SK-N-SH (cell line): Measurements from ENCODE around the gene TREM2. TPM values are rescaled to one million over a fixed set of nuclear protein-coding genes. Genes with fewer than 3 reads are reported as not detected.

Source experiments
- CTCF ChIA-PET: fragments of 300-600, 350-600 bp; formaldehyde crosslinking; extraction: SDS; loops from one replicate; lab custom pipeline; 2021; lab: Yijun Ruan, JAX
- POLR2A ChIA-PET: fragments of 350-600 bp; sonication (Branson Sonifier 250); formaldehyde crosslinking; extraction: SDS; loops from one replicate; lab custom pipeline; 2020; ENCODE audit warnings: antibody characterized with exemption, inconsistent platforms; lab: Yijun Ruan, JAX
- DNase-seq: peaks from one replicate; pipeline ENCODE4 v3.0.0; 2012
- H2AFZ ChIP-seq: fragments of 200-600 bp; sonication (generic); 2 replicates; pipeline ENCODE4 v1.8.1; 2016; ENCODE audit warnings: antibody characterized with exemption, mild to moderate bottlenecking, low read depth
- H3F3A ChIP-seq: fragments of 200-600 bp; sonication (generic); replicated peaks from 2 replicates; pipeline ENCODE3; 2016; ENCODE audit warnings: antibody characterized with exemption, mild to moderate bottlenecking; ENCODE audit not compliant: insufficient read depth
- H3K27ac ChIP-seq, 2 experiments: fragments of 200-500 bp in 1 of 2; fragments of 200-600 bp in 1 of 2; sonication (Bioruptor generic) in 1 of 2; sonication (generic), shearing (Covaris generic) in 1 of 2; 2 replicates each; pipeline versions ENCODE4 v1.5.1 to v1.6.1; 2014 to 2016; ENCODE audit warnings: low read depth in 2 of 2, inconsistent platforms in 1 of 2, low read length in 1 of 2, mild to moderate bottlenecking in 1 of 2, mixed read lengths in 1 of 2
- H3K27me3 ChIP-seq: fragments of 200-600 bp; sonication (generic), shearing (Covaris generic); 2 replicates; pipeline ENCODE4 v1.6.1; 2016; ENCODE audit warnings: mixed run types; ENCODE audit not compliant: insufficient read depth
- H3K36me3 ChIP-seq, 2 experiments: fragments of 200-500 bp in 1 of 2; fragments of 200-600 bp in 1 of 2; sonication (Bioruptor generic) in 1 of 2; sonication (generic) in 1 of 2; replicated peaks in 1 of 2; 2 replicates each; pipeline versions ENCODE3 to v1.5.1; 2014 to 2016; ENCODE audit warnings: low read length in 1 of 2, mild to moderate bottlenecking in 1 of 2; ENCODE audit not compliant: insufficient read depth in 2 of 2, control insufficient read depth in 1 of 2
- H3K4me1 ChIP-seq, 2 experiments: fragments of 200-500 bp in 1 of 2; fragments of 200-600 bp in 1 of 2; sonication (Bioruptor generic) in 1 of 2; sonication (generic), shearing (Covaris generic) in 1 of 2; 2 replicates each; pipeline versions ENCODE4 v1.5.1 to v1.6.1; 2014 to 2016; ENCODE audit warnings: low read depth in 1 of 2, low read length in 1 of 2, mixed run types in 1 of 2; ENCODE audit not compliant: insufficient read depth in 2 of 2, control insufficient read depth in 1 of 2
- H3K4me2 ChIP-seq: fragments of 200-600 bp; sonication (generic), shearing (Covaris generic); 2 replicates; pipeline ENCODE4 v1.6.1; 2017; ENCODE audit warnings: mixed run types
- H3K4me3 ChIP-seq, 2 experiments: fragments of 200-500 bp in 1 of 2; fragments of 200-600 bp in 1 of 2; sonication (Bioruptor generic) in 1 of 2; sonication (generic), shearing (Covaris generic) in 1 of 2; 2 replicates each; pipeline versions ENCODE4 v1.5.1 to v1.8.1; 2014 to 2016; ENCODE audit warnings: low read depth in 2 of 2, inconsistent platforms in 1 of 2, low read length in 1 of 2, mild to moderate bottlenecking in 1 of 2, mixed read lengths in 1 of 2, moderate library complexity in 1 of 2
- H3K79me2 ChIP-seq: fragments of 200-600 bp; sonication (generic); 2 replicates; pipeline ENCODE4 v1.8.1; 2017; ENCODE audit warnings: mild to moderate bottlenecking; ENCODE audit not compliant: insufficient read depth
- H3K9ac ChIP-seq: fragments of 200-600 bp; sonication (generic); 2 replicates; pipeline ENCODE4 v1.6.1; 2017; ENCODE audit warnings: mixed run types
- H3K9me2 ChIP-seq: fragments of 200-600 bp; sonication (generic); 2 replicates; pipeline ENCODE4 v1.6.1; 2017; ENCODE audit warnings: mixed run types
- H3K9me3 ChIP-seq: fragments of 200-600 bp; sonication (generic); 2 replicates; pipeline ENCODE4 v1.6.1; 2017; ENCODE audit warnings: mixed run types, mild to moderate bottlenecking, moderate library complexity
- H4K20me1 ChIP-seq: fragments of 200-600 bp; sonication (generic); 2 replicates; pipeline ENCODE4 v1.6.1; 2017; ENCODE audit warnings: mild to moderate bottlenecking, mixed run types; ENCODE audit not compliant: insufficient read depth
- CTCF ChIP-seq: fragments of 200-600 bp; sonication (generic); IDR thresholded peaks from 2 replicates; pipeline ENCODE4 v1.6.1; 2017; ENCODE audit warnings: antibody characterized with exemption, mild to moderate bottlenecking, moderate library complexity
- FOSL2 ChIP-seq: IDR thresholded peaks from 2 replicates; pipeline ENCODE4 v1.4.0; 2012; ENCODE audit warnings: low read depth, mild to moderate bottlenecking, moderate library complexity, borderline replicate concordance
- FOXJ3 ChIP-seq: sonication (generic); formaldehyde crosslinking; IDR thresholded peaks from 2 replicates; pipeline ENCODE4 v1.5.1; 2020; ENCODE audit warnings: mild to moderate bottlenecking, missing genetic modification reagents
- GATA2 ChIP-seq: sonication (generic); formaldehyde crosslinking; IDR thresholded peaks from 2 replicates; pipeline ENCODE4 v1.5.0; 2020; ENCODE audit warnings: mild to moderate bottlenecking, missing genetic modification reagents
- JUND ChIP-seq: IDR thresholded peaks from 2 replicates; pipeline ENCODE4 v1.4.0; 2012
- MAX ChIP-seq: IDR thresholded peaks from 2 replicates; pipeline ENCODE4 v1.4.0; 2012; ENCODE audit warnings: low read depth
- MEF2A ChIP-seq: IDR thresholded peaks from 2 replicates; pipeline ENCODE4 v1.4.0; 2012; ENCODE audit warnings: low read depth, borderline replicate concordance
- MXI1 ChIP-seq: IDR thresholded peaks from 2 replicates; pipeline ENCODE4 v1.6.1; 2012; ENCODE audit warnings: mild to moderate bottlenecking, low read depth, low read length, improper control_type of control experiment
- NFIC ChIP-seq: IDR thresholded peaks from 2 replicates; pipeline ENCODE4 v1.4.0; 2012; ENCODE audit warnings: borderline replicate concordance
- NRF1 ChIP-seq: IDR thresholded peaks from 2 replicates; pipeline ENCODE4 v1.6.1; 2012; ENCODE audit warnings: low read depth, mild to moderate bottlenecking, low read length
- RXRA ChIP-seq: IDR thresholded peaks from 2 replicates; pipeline ENCODE4 v1.4.0; 2012; ENCODE audit warnings: low read depth, mild to moderate bottlenecking, borderline replicate concordance
- SIN3A ChIP-seq: IDR thresholded peaks from 2 replicates; pipeline ENCODE4 v1.6.1; 2012; ENCODE audit warnings: low read depth, mild to moderate bottlenecking, low read length, moderate library complexity, borderline replicate concordance
- SMC3 ChIP-seq: IDR thresholded peaks from 2 replicates; pipeline ENCODE4 v1.6.1; 2012; ENCODE audit warnings: low read depth, low read length, improper control_type of control experiment
- TAF1 ChIP-seq: IDR thresholded peaks from 2 replicates; pipeline ENCODE4 v1.6.1; 2012; ENCODE audit warnings: low read depth, mild to moderate bottlenecking, low read length, moderate library complexity, borderline replicate concordance
- USF1 ChIP-seq: IDR thresholded peaks from 2 replicates; pipeline ENCODE4 v1.4.0; 2012; ENCODE audit warnings: low read depth, borderline replicate concordance
- YY1 ChIP-seq: IDR thresholded peaks from 2 replicates; pipeline ENCODE4 v1.4.0; 2012; ENCODE audit warnings: low read depth, mild to moderate bottlenecking
- WGBS: methylation state at CpG from one replicate; pipeline ENCODE4 v1.1.6; 2017; ENCODE audit warnings: low lambda C conversion rate; 5-methylcytosine and 5-hydroxymethylcytosine counted together
- polyA plus RNA-seq, 3 experiments: library from polyadenylated mRNA; depleted of rRNA; stranded (reverse); fragments of >200 nt; gene quantifications; 2 replicates each; pipeline ENCODE4 v1.2.3, GENCODE V29; 2012

Gene TREM2
- polyA plus RNA-seq, 1 of the 3 experiments (the other 2 are of a cell fraction), result not detected

- CTCF ChIA-PET, result interaction anchor here (0.9 to 1.7 kb wide), 4 partner anchors 10 to 115 kb away, joined by 3 to 7 read pairs (median 4); no protein-coding TSS in a partner anchor
- POLR2A ChIA-PET, result no interaction called here
- Histone ChIP-seq H3K9me2 (no peaks in the 10 kb centered on the region), H3K79me2 (no peaks in the 10 kb centered on the region), H3K4me3 (no peak overlapping the region), H3K27me3 (peaks cover 22% of the 10 kb centered on the region; the same call in 1 of the 2 replicates), H3K27ac (no peak overlapping the region), H3F3A (no peaks in the 10 kb centered on the region), H3K4me1 (no peaks in the 10 kb centered on the region), H3K9ac (no peak overlapping the region), H3K36me3 (no peaks in the 10 kb centered on the region), H3K9me3 (no peaks in the 10 kb centered on the region), H2AFZ (no peak overlapping the region), H4K20me1 (no peaks in the 10 kb centered on the region), H3K4me2 (no peak overlapping the region)
- WGBS, result 8% methylated on average over 2 of the region's 6 CpGs
- peak; percentile 48 for DNase-seq
- TF ChIP-seq TAF1, result no peak
- TF ChIP-seq SMC3, result peak; percentile 30
- no peak for TF ChIP-seq GATA2 (CRISPR knock-in tag)
- no peak for TF ChIP-seq SIN3A
- no peak for TF ChIP-seq FOSL2
- TF ChIP-seq CTCF, result peak; percentile 42
- no peak for TF ChIP-seq NFIC
- no peak for TF ChIP-seq USF1
- no peak for TF ChIP-seq NRF1
Observed at GRCh38 chr6:41191569-41191968, 28.7 kb upstream of the TREM2 start.

- Histone ChIP-seq H3K4me3 (no peak overlapping the region), H2AFZ (no peak overlapping the region), H3K4me2 (no peak overlapping the region), H3K4me1 (no peaks in the 10 kb centered on the region), H3F3A (no peaks in the 10 kb centered on the region), H3K36me3 (no peaks in the 10 kb centered on the region), H3K9me2 (no peaks in the 10 kb centered on the region), H3K27me3 (peaks cover 16% of the 10 kb centered on the region; the same call in 1 of the 2 replicates), H3K9me3 (no peaks in the 10 kb centered on the region), H4K20me1 (no peaks in the 10 kb centered on the region), H3K27ac (no peak overlapping the region), H3K79me2 (no peaks in the 10 kb centered on the region), H3K9ac (no peak overlapping the region)
- ChIA-PET CTCF (no interaction called here), POLR2A (no interaction called here)
- DNase-seq, result no peak
- TF ChIP-seq JUND (no peak), MEF2A (no peak), NFIC (no peak), MAX (no peak), MXI1 (no peak), FOSL2 (no peak), FOXJ3 (CRISPR knock-in tag) (no peak), RXRA (no peak), TAF1 (no peak), YY1 (no peak), GATA2 (CRISPR knock-in tag) (no peak)
- WGBS, result 24% methylated on average over 3 of the region's 3 CpGs
Observed at GRCh38 chr6:41190791-41191190, 27.9 kb upstream of the TREM2 start.
